Neural cell (in vitro differentiated cells): ENCODE results near the gene ANGPTL5.

Experiments
- EP300 ChIP-seq: fragments of 450-650 bp; conservative IDR thresholded peaks from 2 replicates; pipeline ENCODE4 v1.6.1; 2014; ENCODE audit warnings: antibody characterized with exemption, mild to moderate bottlenecking, moderate library complexity; ENCODE audit not compliant: poor library complexity, severe bottlenecking
- EZH2 ChIP-seq: fragments of 200-600, 300-800 bp; shearing (Covaris generic), sonication (generic); IDR thresholded peaks from 2 replicates; pipeline ENCODE4 v1.6.1; 2014; ENCODE audit warnings: antibody characterized with exemption, low read length, borderline replicate concordance, mild to moderate bottlenecking; ENCODE audit not compliant: insufficient read depth, poor library complexity, severe bottlenecking
- TF ChIP-seq, protein P1 (sequence below): fragments of 450-650 bp; IDR thresholded peaks from 2 replicates; pipeline ENCODE4 v1.5.1; 2014; ENCODE audit warnings: antibody characterized with exemption, mild to moderate bottlenecking, moderate library complexity; ENCODE audit not compliant: poor library complexity, severe bottlenecking

DNA sequence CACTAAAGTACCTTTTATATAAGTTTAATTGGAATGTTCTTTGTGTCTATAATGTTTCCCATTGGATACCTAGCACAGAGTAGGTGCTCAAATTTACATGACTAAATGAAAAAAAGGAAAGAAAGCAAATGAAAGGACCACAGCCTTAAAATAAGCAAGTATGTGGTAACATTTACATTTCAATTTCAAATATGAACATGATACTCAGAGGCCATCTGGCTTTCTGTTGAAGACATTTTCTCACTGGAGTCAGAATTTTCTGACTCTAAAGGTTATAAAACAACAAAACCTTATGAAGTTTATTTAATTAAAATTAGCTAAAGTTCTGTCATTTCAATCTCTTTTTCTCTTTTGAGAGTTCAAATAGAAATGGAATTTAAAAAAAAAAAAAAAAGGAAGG lies 904 bp upstream of the ANGPTL5 start:
- TF ChIP-seq, protein P1, sequence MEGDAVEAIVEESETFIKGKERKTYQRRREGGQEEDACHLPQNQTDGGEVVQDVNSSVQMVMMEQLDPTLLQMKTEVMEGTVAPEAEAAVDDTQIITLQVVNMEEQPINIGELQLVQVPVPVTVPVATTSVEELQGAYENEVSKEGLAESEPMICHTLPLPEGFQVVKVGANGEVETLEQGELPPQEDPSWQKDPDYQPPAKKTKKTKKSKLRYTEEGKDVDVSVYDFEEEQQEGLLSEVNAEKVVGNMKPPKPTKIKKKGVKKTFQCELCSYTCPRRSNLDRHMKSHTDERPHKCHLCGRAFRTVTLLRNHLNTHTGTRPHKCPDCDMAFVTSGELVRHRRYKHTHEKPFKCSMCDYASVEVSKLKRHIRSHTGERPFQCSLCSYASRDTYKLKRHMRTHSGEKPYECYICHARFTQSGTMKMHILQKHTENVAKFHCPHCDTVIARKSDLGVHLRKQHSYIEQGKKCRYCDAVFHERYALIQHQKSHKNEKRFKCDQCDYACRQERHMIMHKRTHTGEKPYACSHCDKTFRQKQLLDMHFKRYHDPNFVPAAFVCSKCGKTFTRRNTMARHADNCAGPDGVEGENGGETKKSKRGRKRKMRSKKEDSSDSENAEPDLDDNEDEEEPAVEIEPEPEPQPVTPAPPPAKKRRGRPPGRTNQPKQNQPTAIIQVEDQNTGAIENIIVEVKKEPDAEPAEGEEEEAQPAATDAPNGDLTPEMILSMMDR: no peak
- no peak for TF ChIP-seq EP300
- TF ChIP-seq EZH2: no peak
